ENCODE data around the gene SLC11A1.

The SLC11A1 gene

DNA sequence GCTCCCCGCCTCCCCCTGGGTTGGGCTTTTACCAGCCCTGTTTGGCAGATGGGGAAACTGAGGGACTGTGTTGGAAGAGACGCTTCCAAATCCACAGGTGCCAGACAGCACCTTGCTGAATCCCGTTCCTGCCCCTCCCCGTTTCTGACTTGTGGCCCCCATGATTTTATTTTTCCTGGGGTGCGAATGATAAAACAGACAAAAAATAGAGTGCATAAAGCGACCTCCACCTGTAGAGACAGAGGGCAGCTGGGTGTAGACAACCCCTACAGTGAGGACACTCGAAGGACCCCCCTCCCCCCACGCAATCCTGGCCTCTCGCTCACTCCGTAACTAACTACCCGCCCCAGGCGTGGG is 15.4 kb downstream of the SLC11A1 start:
- Histone ChIP-seq H3K36me3 (ENCODE audit: control insufficient read depth in 1 of 2, insufficient read depth in 2 of 2, low read length in 2 of 2) (peaks cover 12% of the 10 kb centered on the region in 2 experiments), H3K18ac (ENCODE audit: low read length) (peak overlapping the region; percentile 12), H4K91ac (ENCODE audit: low read depth, low read length) (peak overlapping the region; percentile 97), H4K12ac (ENCODE audit: low read depth, low read length) (peak overlapping the region; percentile 41), H3K27me3 (ENCODE audit: insufficient read depth, low read length) (no peaks in the 10 kb centered on the region), H3K4ac (ENCODE audit: low read depth, low read length) (peak overlapping the region; percentile 2), H3K9me3 (ENCODE audit: insufficient read depth, low read depth, low read length) (no peaks in the 10 kb centered on the region), H3K27ac (ENCODE audit: low read depth, low read length) (peak overlapping the region; percentile 86), H2AFZ (ENCODE audit: insufficient read depth, low read length, poor library complexity) (peak overlapping the region; percentile 32), H2BK120ac (ENCODE audit: insufficient read depth, low read length, poor library complexity) (peak overlapping the region; percentile 65), H2BK12ac (ENCODE audit: low read length) (peak overlapping the region; percentile 42), H3K23ac (ENCODE audit: low read length) (no peak overlapping the region), H3K4me2 (ENCODE audit: low read length) (peak overlapping the region; percentile 71), H4K8ac (ENCODE audit: low read depth, low read length) (peak overlapping the region; percentile 57), H3K4me3 (ENCODE audit: low read depth, low read length) (no peak overlapping the region), H3K9ac (ENCODE audit: low read length) (no peak overlapping the region), H3K79me2 (ENCODE audit: control insufficient read depth, insufficient read depth, low read length, poor library complexity) (peaks cover 21% of the 10 kb centered on the region), H3K79me1 (ENCODE audit: low read length) (peaks cover 37% of the 10 kb centered on the region), H3K4me1 (ENCODE audit: control insufficient read depth in 1 of 2, insufficient read depth in 2 of 2, low read length in 2 of 2) (peaks cover 18 to 26% of the 10 kb centered on the region in 2 experiments), H3K14ac (ENCODE audit: low read length) (peak overlapping the region; percentile 10), H2AK5ac (ENCODE audit: low read length) (peak overlapping the region; percentile 64), H2BK5ac (ENCODE audit: low read depth, low read length, poor library complexity) (no peak overlapping the region)
- WGBS (ENCODE audit: extremely low coverage, insufficient coverage, insufficient read length), result no CpG with 5 or more reads among the region's 12 CpGs
- no peak for DNase-seq

DNA sequence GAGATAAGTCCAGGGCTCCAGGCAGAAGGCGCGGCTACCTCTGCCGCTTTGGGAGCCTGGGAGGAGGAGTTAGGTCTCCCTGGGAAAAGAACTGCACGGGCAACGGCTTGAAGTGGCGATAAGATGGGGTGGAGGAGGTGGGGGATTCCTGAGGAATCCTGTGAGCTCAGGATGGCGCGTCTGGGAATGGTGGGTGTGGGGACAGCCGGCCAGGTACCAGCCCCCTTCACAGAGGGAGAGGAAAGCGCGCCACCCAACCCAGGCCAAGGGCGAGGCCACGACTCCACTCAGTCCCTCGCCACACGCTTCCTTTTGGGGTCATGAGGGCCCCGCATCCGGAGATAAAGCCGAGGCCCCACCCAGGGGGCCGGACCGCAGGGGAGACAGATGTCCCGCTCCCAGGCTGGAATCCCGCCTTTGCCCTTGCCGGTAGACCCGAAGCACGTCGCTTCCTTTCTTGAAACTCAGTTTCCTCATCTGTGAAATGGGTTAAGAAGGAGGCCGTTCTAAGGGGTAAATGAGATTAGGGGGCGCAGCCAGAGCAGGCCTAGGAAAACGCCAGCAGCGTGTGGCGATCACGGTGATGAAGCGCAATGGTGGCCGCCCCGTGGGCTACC is 15.9 kb downstream of the SLC11A1 start:
- Histone ChIP-seq H4K91ac (ENCODE audit: low read depth, low read length) (peak overlapping the region; percentile 97), H3K23ac (ENCODE audit: low read length) (no peak overlapping the region), H3K27ac (ENCODE audit: low read depth, low read length) (peak overlapping the region; percentile 86), H3K79me1 (ENCODE audit: low read length) (peaks cover 37% of the 10 kb centered on the region), H2AK5ac (ENCODE audit: low read length) (peak overlapping the region; percentile 35), H3K14ac (ENCODE audit: low read length) (peak overlapping the region; percentile 49), H3K4me3 (ENCODE audit: low read depth, low read length) (no peak overlapping the region), H2BK12ac (ENCODE audit: low read length) (peak overlapping the region; percentile 29), H3K4me2 (ENCODE audit: low read length) (peak overlapping the region; percentile 71), H3K9me3 (ENCODE audit: insufficient read depth, low read depth, low read length) (no peaks in the 10 kb centered on the region), H2BK120ac (ENCODE audit: insufficient read depth, low read length, poor library complexity) (peak overlapping the region; percentile 65), H3K27me3 (ENCODE audit: insufficient read depth, low read length) (no peaks in the 10 kb centered on the region), H2AFZ (ENCODE audit: insufficient read depth, low read length, poor library complexity) (peak overlapping the region; percentile 32), H3K79me2 (ENCODE audit: control insufficient read depth, insufficient read depth, low read length, poor library complexity) (peaks cover 21% of the 10 kb centered on the region), H3K4ac (ENCODE audit: low read depth, low read length) (peak overlapping the region; percentile 43), H3K18ac (ENCODE audit: low read length) (peak overlapping the region; percentile 70), H2BK5ac (ENCODE audit: low read depth, low read length, poor library complexity) (peak overlapping the region; percentile 60), H3K4me1 (ENCODE audit: control insufficient read depth in 1 of 2, insufficient read depth in 2 of 2, low read length in 2 of 2) (peaks cover 18 to 26% of the 10 kb centered on the region in 2 experiments), H4K12ac (ENCODE audit: low read depth, low read length) (peak overlapping the region; percentile 22), H3K36me3 (ENCODE audit: control insufficient read depth in 1 of 2, insufficient read depth in 2 of 2, low read length in 2 of 2) (peaks cover 17% of the 10 kb centered on the region in 2 experiments), H3K9ac (ENCODE audit: low read length) (no peak overlapping the region), H4K8ac (ENCODE audit: low read depth, low read length) (peak overlapping the region; percentile 57)
- DNase-seq, result peak; percentile 99
- WGBS (ENCODE audit: extremely low coverage, insufficient coverage, insufficient read length), result no CpG with 5 or more reads among the region's 35 CpGs

- Histone ChIP-seq H3K79me1 (ENCODE audit: low read length) (peaks cover 37% of the 10 kb centered on the region), H3K4me1 (ENCODE audit: control insufficient read depth in 1 of 2, insufficient read depth in 2 of 2, low read length in 2 of 2) (peaks cover 18 to 26% of the 10 kb centered on the region in 2 experiments)
- WGBS (ENCODE audit: extremely low coverage, insufficient coverage, insufficient read length), result no CpG with 5 or more reads among the region's 95 CpGs
Measured at GRCh38 chr2:218398437-218399390, 16.6 kb downstream of the SLC11A1 start.

DNA sequence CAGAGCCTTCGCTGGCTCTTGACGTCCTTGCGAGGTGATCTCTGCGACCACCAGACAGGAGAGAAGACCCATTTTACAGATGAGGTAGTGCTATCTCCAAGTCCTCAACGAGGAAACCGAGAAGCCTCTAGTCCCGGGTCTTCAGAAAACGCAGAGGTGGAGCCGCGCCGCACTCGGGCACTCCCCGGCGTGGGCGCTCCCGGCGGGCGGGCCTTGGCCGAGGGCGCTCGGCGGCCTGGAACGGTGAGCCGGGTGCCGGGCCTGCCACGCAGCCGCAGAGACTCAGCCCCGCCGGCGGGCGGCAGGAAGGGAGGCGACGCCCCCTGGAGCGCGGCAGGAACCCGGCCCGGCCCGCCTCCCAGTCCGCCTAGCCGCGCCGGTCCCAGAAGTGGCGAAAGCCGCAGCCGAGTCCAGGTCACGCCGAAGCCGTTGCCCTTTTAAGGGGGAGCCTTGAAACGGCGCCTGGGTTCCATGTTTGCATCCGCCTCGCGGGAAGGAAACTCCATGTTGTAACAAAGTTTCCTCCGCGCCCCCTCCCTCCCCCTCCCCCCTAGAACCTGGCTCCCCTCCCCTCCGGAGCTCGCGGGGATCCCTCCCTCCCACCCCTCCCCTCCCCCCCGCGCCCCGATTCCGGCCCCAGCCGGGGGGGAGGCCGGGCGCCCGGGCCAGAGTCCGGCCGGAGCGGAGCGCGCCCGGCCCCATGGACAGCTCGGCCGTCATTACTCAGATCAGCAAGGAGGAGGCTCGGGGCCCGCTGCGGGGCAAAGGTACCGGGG is 17.5 kb downstream of the SLC11A1 start, which contains the start of gene CTDSP1:
TSS of gene CTDSP1 (plus strand) at position 478 of the 776 bp plus-strand sequence. CDS start at position 701, 223 bp downstream.
- Histone ChIP-seq H3K36me3 (ENCODE audit: control insufficient read depth in 1 of 2, insufficient read depth in 2 of 2, low read length in 2 of 2) (peaks cover 30 to 32% of the 10 kb centered on the region in 2 experiments), H3K4me3 (ENCODE audit: low read depth, low read length) (peak within 1 kb of the TSS; percentile 73), H4K8ac (ENCODE audit: low read depth, low read length) (peak within 1 kb of the TSS; percentile 96), H3K9me3 (ENCODE audit: insufficient read depth, low read depth, low read length) (no peaks in the 10 kb centered on the region), H2AK5ac (ENCODE audit: low read length) (peak within 1 kb of the TSS; percentile 96), H4K91ac (ENCODE audit: low read depth, low read length) (peak within 1 kb of the TSS; percentile 99), H3K18ac (ENCODE audit: low read length) (peak within 1 kb of the TSS; percentile 97), H3K27me3 (ENCODE audit: insufficient read depth, low read length) (no peaks in the 10 kb centered on the region), H3K79me2 (ENCODE audit: control insufficient read depth, insufficient read depth, low read length, poor library complexity) (peaks cover 21% of the 10 kb centered on the region), H2BK120ac (ENCODE audit: insufficient read depth, low read length, poor library complexity) (peak within 1 kb of the TSS; percentile 98), H3K79me1 (ENCODE audit: low read length) (peaks cover 37% of the 10 kb centered on the region), H2BK5ac (ENCODE audit: low read depth, low read length, poor library complexity) (peak within 1 kb of the TSS; percentile 89), H3K4me1 (ENCODE audit: control insufficient read depth in 1 of 2, insufficient read depth in 2 of 2, low read length in 2 of 2) (peaks cover 18 to 26% of the 10 kb centered on the region in 2 experiments), H3K23ac (ENCODE audit: low read length) (no peak within 1 kb of the TSS), H3K4ac (ENCODE audit: low read depth, low read length) (peak within 1 kb of the TSS; percentile 63), H3K4me2 (ENCODE audit: low read length) (peak within 1 kb of the TSS; percentile 87), H3K27ac (ENCODE audit: low read depth, low read length) (peak within 1 kb of the TSS; percentile 86), H2BK12ac (ENCODE audit: low read length) (peak within 1 kb of the TSS; percentile 89), H3K14ac (ENCODE audit: low read length) (peak within 1 kb of the TSS; percentile 98), H2AFZ (ENCODE audit: insufficient read depth, low read length, poor library complexity) (peak within 1 kb of the TSS; percentile 91), H4K12ac (ENCODE audit: low read depth, low read length) (peak within 1 kb of the TSS; percentile 95), H3K9ac (ENCODE audit: low read length) (peak within 1 kb of the TSS; percentile 80)
- no CpG with 5 or more reads among the region's 78 CpGs for WGBS (ENCODE audit: extremely low coverage, insufficient coverage, insufficient read length)
- DNase-seq, result peak; percentile 89 to 90

More at GRCh38 chr2:218398437-218399390, 16.6 kb downstream of the SLC11A1 start:
- peak; percentile 45 to 69 for DNase-seq
- Histone ChIP-seq H3K9ac (ENCODE audit: low read length) (peak overlapping the region; percentile 49), H3K36me3 (ENCODE audit: control insufficient read depth in 1 of 2, insufficient read depth in 2 of 2, low read length in 2 of 2) (peaks cover 24% of the 10 kb centered on the region in 2 experiments), H3K9me3 (ENCODE audit: insufficient read depth, low read depth, low read length) (no peaks in the 10 kb centered on the region), H2AK5ac (ENCODE audit: low read length) (peak overlapping the region; percentile 95), H3K4me3 (ENCODE audit: low read depth, low read length) (peak overlapping the region; percentile 65), H3K27me3 (ENCODE audit: insufficient read depth, low read length) (no peaks in the 10 kb centered on the region), H3K14ac (ENCODE audit: low read length) (peak overlapping the region; percentile 96), H4K8ac (ENCODE audit: low read depth, low read length) (peak overlapping the region; percentile 96), H2BK120ac (ENCODE audit: insufficient read depth, low read length, poor library complexity) (peak overlapping the region; percentile 98), H4K12ac (ENCODE audit: low read depth, low read length) (peak overlapping the region; percentile 95), H3K4me2 (ENCODE audit: low read length) (peak overlapping the region; percentile 71), H3K27ac (ENCODE audit: low read depth, low read length) (peak overlapping the region; percentile 86), H3K18ac (ENCODE audit: low read length) (peak overlapping the region; percentile 97), H4K91ac (ENCODE audit: low read depth, low read length) (peak overlapping the region; percentile 99), H2BK5ac (ENCODE audit: low read depth, low read length, poor library complexity) (peak overlapping the region; percentile 89), H2BK12ac (ENCODE audit: low read length) (peak overlapping the region; percentile 89), H3K23ac (ENCODE audit: low read length) (no peak overlapping the region), H3K4ac (ENCODE audit: low read depth, low read length) (peak overlapping the region; percentile 63), H2AFZ (ENCODE audit: insufficient read depth, low read length, poor library complexity) (peak overlapping the region; percentile 91), H3K79me2 (ENCODE audit: control insufficient read depth, insufficient read depth, low read length, poor library complexity) (peaks cover 21% of the 10 kb centered on the region)
